Lung (tissue), 12 donors: ENCODE results near the gene SIX5. TPM values are rescaled to one million over a fixed set of nuclear protein-coding genes. Genes with fewer than 3 reads are reported as not detected.
A peak's percentile ranks its signal among the peaks of the same experiment; 100 is the strongest.

Experiments
- ATAC-seq: fragments of 200-7000 bp; cut with Tn5 transposase; one replicate; pipeline ENCODE4 v1.9.1; 2020; ENCODE audit warnings: moderate number of reproducible peaks; ENCODE audit not compliant: insufficient read depth, low FRiP score
- DNase-seq, 3 donors: peaks; one replicate each; pipeline ENCODE4 v3.0.0-alpha.2; 2013 to 2017
- H3K27ac ChIP-seq, 2 donors: one replicate each; pipeline ENCODE4 v1.5.1; 2013; ENCODE audit warnings: mild to moderate bottlenecking in 2 of 2, moderate library complexity in 2 of 2, control low read depth in 1 of 2, inconsistent platforms in 1 of 2, low read depth in 1 of 2, low read length in 1 of 2
- H3K27me3 ChIP-seq, 3 donors: one replicate each; pipeline ENCODE4 v1.5.1; 2013; ENCODE audit warnings: low read length in 2 of 3; ENCODE audit not compliant: control insufficient read depth in 3 of 3, insufficient read depth in 3 of 3
- H3K36me3 ChIP-seq, 4 donors: one replicate each; pipeline ENCODE4 v1.5.1; 2013; ENCODE audit warnings: low read length in 4 of 4, mild to moderate bottlenecking in 1 of 4, moderate library complexity in 1 of 4; ENCODE audit not compliant: control insufficient read depth in 4 of 4, insufficient read depth in 4 of 4
- H3K4me1 ChIP-seq, 5 donors: one replicate each; pipeline ENCODE4 v1.5.1; 2013; ENCODE audit warnings: low read length in 5 of 5, mild to moderate bottlenecking in 2 of 5, moderate library complexity in 1 of 5; ENCODE audit not compliant: control insufficient read depth in 5 of 5, insufficient read depth in 5 of 5
- H3K4me3 ChIP-seq: one replicate; pipeline ENCODE4 v1.5.1; 2013; ENCODE audit warnings: mild to moderate bottlenecking, control low read depth, moderate library complexity
- H3K9ac ChIP-seq, 2 donors: one replicate each; pipeline ENCODE4 v1.5.1; 2013; ENCODE audit warnings: low read length in 2 of 2, control low read depth in 1 of 2; ENCODE audit not compliant: insufficient read depth in 1 of 2
- H3K9me3 ChIP-seq, 4 donors: one replicate each; pipeline ENCODE4 v1.5.1; 2013; ENCODE audit warnings: low read length in 3 of 4, mild to moderate bottlenecking in 1 of 4, moderate library complexity in 1 of 4; ENCODE audit not compliant: control insufficient read depth in 4 of 4, insufficient read depth in 3 of 4
- CTCF ChIP-seq: IDR thresholded peaks from 2 replicates; pipeline ENCODE4 v1.5.1; 2012; ENCODE audit warnings: mild to moderate bottlenecking; ENCODE audit errors: control extremely low read depth, extremely low read depth
- WGBS, 2 donors: extraction: QIAGEN DNeasy Blood & Tissue Kit; methylation state at CpG; one replicate each; pipeline ENCODE4 v1.1.7; 2013; 5-methylcytosine and 5-hydroxymethylcytosine counted together
- polyA plus RNA-seq, 2 donors: library from polyadenylated mRNA; stranded (reverse); fragments of 200-250 nt; gene quantifications; one replicate each; pipeline ENCODE4 v1.2.1, GENCODE V29; 2013
- total RNA-seq, 2 donors: library from RNA; depleted of rRNA in 1 of 2; stranded (reverse); fragments of >200 nt in 1 of 2; gene quantifications; one replicate each; pipeline ENCODE4 v1.2.1, GENCODE V29; 2014 to 2021
- donor health status: control.
- donor health status: control.
- donor health status: Bipolar disorder and iron deficiency.
- donor health status: healthy.
- donor health status: DM: yes; HTN: yes; CAD: no.

SIX5 gene
- total and polyA plus RNA-seq, 4 donors, result 11.7 to 17.4 (median 13.1) TPM

- no peak for DNase-seq
- H3K36me3 ChIP-seq, result peaks cover 0 to 26% (median 5%) of the 10 kb centered on the region in 4 donors
- no peak for ATAC-seq
- H3K4me3 ChIP-seq, result no peak overlapping the region
- H3K4me1 ChIP-seq, result peaks cover 0 to 15% (median 0%) of the 10 kb centered on the region in 5 donors
- no peak for TF ChIP-seq CTCF
- no peaks in the 10 kb centered on the region for H3K27me3 ChIP-seq
- peak overlapping the region in 1 of 2 donors; percentile 33 for H3K27ac ChIP-seq
- H3K9me3 ChIP-seq, result no peaks in the 10 kb centered on the region
- 78 to 79% methylated on average over 17 to 18 of the region's 18 CpGs for WGBS, 2 donors
- no peak overlapping the region for H3K9ac ChIP-seq
Measured at GRCh38 chr19:45816236-45817009, 47.4 kb upstream of the SIX5 start.

GRCh38 chr19:45815481-45816216 is 46.6 kb upstream of the SIX5 start:
- Histone ChIP-seq H3K9ac (no peak overlapping the region), H3K27ac (no peak overlapping the region), H3K27me3 (no peaks in the 10 kb centered on the region), H3K9me3 (no peaks in the 10 kb centered on the region), H3K4me3 (peak overlapping the region; percentile 1), H3K4me1 (peaks cover 0 to 15% (median under 1%) of the 10 kb centered on the region in 5 donors), H3K36me3 (peaks cover 0 to 19% (median 4%) of the 10 kb centered on the region in 4 donors)
- no peak for ATAC-seq
- WGBS, 2 donors, result 10 to 30% methylated on average over 41 to 44 of the region's 44 CpGs
- peak; percentile 69 to 75 (median 74) for DNase-seq
- TF ChIP-seq CTCF, result no peak

- DNase-seq (no peak), ATAC-seq (no peak)
- peaks cover 0 to 15% (median 3%) of the 10 kb centered on the region in 5 donors for H3K4me1 ChIP-seq
- peak within 1 kb of the TSS; percentile 1 for H3K4me3 ChIP-seq
- no peak for TF ChIP-seq CTCF
- H3K27ac ChIP-seq, result no peak within 1 kb of the TSS
- WGBS, 2 donors, result 30 to 49% methylated on average over 24 to 40 of the region's 40 CpGs
- H3K27me3 ChIP-seq, result no peaks in the 10 kb centered on the region
- no peak within 1 kb of the TSS for H3K9ac ChIP-seq
- peaks cover 0 to 15% (median under 1%) of the 10 kb centered on the region in 4 donors for H3K36me3 ChIP-seq
- no peaks in the 10 kb centered on the region for H3K9me3 ChIP-seq
Measured at GRCh38 chr19:45814851-45815480, 45.9 kb upstream of the SIX5 start, which contains the start of gene RSPH6A. RSPH6A (minus strand) TSS chr19:45815308; CDS start chr19:45815176, 132 bp downstream.
